GM12878 (cell line): ENCODE measurements around the gene PIP5KL1. TPM values are rescaled to one million over a fixed set of nuclear protein-coding genes. Genes with fewer than 3 reads are reported as not detected.
A peak's percentile ranks its signal among the peaks of the same experiment; 100 is the strongest.

Experiments used
- CBX5 ChIP-seq: sonication (generic); IDR thresholded peaks from 2 replicates; pipeline ENCODE4 v1.6.1; 2016; ENCODE audit warnings: low read depth, moderate library complexity, mild to moderate bottlenecking, inconsistent platforms
- CHD1 ChIP-seq: IDR thresholded peaks from 2 replicates; pipeline ENCODE4 v1.6.1; 2012; ENCODE audit warnings: low read depth, low read length, improper control_type of control experiment
- CREM ChIP-seq: IDR thresholded peaks from 2 replicates; pipeline ENCODE4 v1.6.1; 2014; ENCODE audit warnings: antibody characterized with exemption, low read depth
- GABPA ChIP-seq: IDR thresholded peaks from 2 replicates; pipeline ENCODE4 v1.6.1; 2014; ENCODE audit warnings: antibody characterized with exemption, low read depth, mild to moderate bottlenecking, inconsistent platforms
- GATAD2B ChIP-seq: fragments of 450-650 bp; conservative IDR thresholded peaks from 2 replicates; pipeline ENCODE4 v1.6.1; 2017; ENCODE audit warnings: low read depth, mild to moderate bottlenecking, moderate library complexity
- IKZF1 ChIP-seq: fragments of 450-650 bp; conservative IDR thresholded peaks from 2 replicates; pipeline ENCODE4 v1.6.1; 2017; ENCODE audit warnings: antibody characterized with exemption, mild to moderate bottlenecking
- MEF2B ChIP-seq: fragments of 450-650 bp; IDR thresholded peaks from 2 replicates; pipeline ENCODE4 v1.6.1; 2018; ENCODE audit warnings: mild to moderate bottlenecking, moderate library complexity; ENCODE audit not compliant: partially characterized antibody, poor library complexity, severe bottlenecking
- NFIC ChIP-seq: IDR thresholded peaks from 2 replicates; pipeline ENCODE4 v1.6.1; 2012; ENCODE audit warnings: low read depth, mild to moderate bottlenecking, inconsistent platforms, low read length, moderate library complexity
- NR2C1 ChIP-seq: fragments of 450-650 bp; IDR thresholded peaks from 2 replicates; pipeline ENCODE4 v1.6.1; 2017; ENCODE audit warnings: antibody characterized with exemption, mild to moderate bottlenecking, moderate library complexity
- NR2C2 ChIP-seq: IDR thresholded peaks from 2 replicates; pipeline ENCODE4 v1.6.1; 2011; ENCODE audit warnings: borderline replicate concordance, low read depth; ENCODE audit not compliant: control insufficient read depth, insufficient read length
- POU2F2 ChIP-seq: IDR thresholded peaks from 3 replicates; pipeline ENCODE4 v1.6.1; 2011; ENCODE audit warnings: low read depth, mild to moderate bottlenecking, low read length, borderline replicate concordance
- SMAD5 ChIP-seq: IDR thresholded peaks from 2 replicates; pipeline ENCODE4 v1.6.1; 2016; ENCODE audit warnings: antibody characterized with exemption, low read depth
- SMARCA5 ChIP-seq: fragments of 450-650 bp; IDR thresholded peaks from 2 replicates; pipeline ENCODE4 v1.6.1; 2017; ENCODE audit warnings: mild to moderate bottlenecking
- SP1 ChIP-seq: IDR thresholded peaks from one replicate; pipeline ENCODE4 v1.6.1; 2011; ENCODE audit warnings: low read depth, low read length
- TBL1XR1 ChIP-seq: IDR thresholded peaks from 2 replicates; pipeline ENCODE4 v1.6.1; 2012; ENCODE audit warnings: low read depth, low read length, improper control_type of control experiment
- TCF12 ChIP-seq: IDR thresholded peaks from 2 replicates; pipeline ENCODE4 v1.6.1; 2011; ENCODE audit warnings: low read depth, mild to moderate bottlenecking, low read length
- TCF3 ChIP-seq: IDR thresholded peaks from 2 replicates; pipeline ENCODE4 v1.6.1; 2012; ENCODE audit warnings: low read depth, mild to moderate bottlenecking, low read length, borderline replicate concordance; ENCODE audit not compliant: insufficient read depth
- YY1 ChIP-seq: IDR thresholded peaks from 2 replicates; pipeline ENCODE4 v1.6.1; 2011; ENCODE audit warnings: low read depth, mild to moderate bottlenecking, low read length
- ZBED1 ChIP-seq: IDR thresholded peaks from 2 replicates; pipeline ENCODE4 v1.6.1; 2016; ENCODE audit warnings: borderline replicate concordance
- ZNF24 ChIP-seq: fragments of 450-650 bp; IDR thresholded peaks from 2 replicates; pipeline ENCODE4 v1.6.1; 2017; ENCODE audit warnings: antibody characterized with exemption, mild to moderate bottlenecking
- polyA plus RNA-seq, 11 experiments: library from polyadenylated mRNA; depleted of rRNA in 4 of 11; unstranded in 6 of 11; stranded (reverse) in 5 of 11; fragments of >200 nt; fragmentation: Nextera tagmentation in 4 of 11; fragmentation: Illumina TruSeq in 1 of 11; extraction: Ambion mirVana in 4 of 11; extraction: Trizol in 1 of 11; gene quantifications; 1 replicate in 1 of 11; 2 replicates in 10 of 11; pipeline versions ENCODE4 v1.2.1 to v1.2.3, GENCODE V29; 2011 to 2016; ENCODE audit warnings: inconsistent platforms in 2 of 11, missing spikeins in 2 of 11, low read depth in 1 of 11
- total RNA-seq, 4 experiments: library from RNA; depleted of rRNA in 3 of 4; stranded (reverse); fragments of >200 nt in 3 of 4; fragmentation: Illumina TruSeq in 1 of 4; extraction: Trizol in 1 of 4; gene quantifications; 2 replicates each; pipeline versions ENCODE4 v1.2.1 to v1.2.3, GENCODE V29; 2013 to 2021
- TF ChIP-seq, protein P1 (sequence below): fragments of 450-650 bp; IDR thresholded peaks from 2 replicates; pipeline ENCODE4 v1.6.1; 2017; ENCODE audit warnings: mild to moderate bottlenecking

Gene PIP5KL1
- total and polyA plus RNA-seq, 10 of the 15 experiments (the other 5 are each of a cell fraction or from before 2014, with no cell fraction given), result 0.04 to 0.67 (median 0.43) TPM; not detected in 2

- TF ChIP-seq GABPA (no peak), TCF3 (no peak), GATAD2B (no peak), NR2C2 (no peak), CREM (no peak), MEF2B (no peak), TBL1XR1 (no peak), ZBED1 (no peak), NFIC (no peak), SMARCA5 (no peak), CHD1 (no peak), SMAD5 (no peak), YY1 (no peak), IKZF1 (no peak), SP1 (peak; percentile 68), NR2C1 (no peak), ZNF24 (no peak), POU2F2 (no peak), TCF12 (no peak), CBX5 (no peak)
- TF ChIP-seq, protein P1, sequence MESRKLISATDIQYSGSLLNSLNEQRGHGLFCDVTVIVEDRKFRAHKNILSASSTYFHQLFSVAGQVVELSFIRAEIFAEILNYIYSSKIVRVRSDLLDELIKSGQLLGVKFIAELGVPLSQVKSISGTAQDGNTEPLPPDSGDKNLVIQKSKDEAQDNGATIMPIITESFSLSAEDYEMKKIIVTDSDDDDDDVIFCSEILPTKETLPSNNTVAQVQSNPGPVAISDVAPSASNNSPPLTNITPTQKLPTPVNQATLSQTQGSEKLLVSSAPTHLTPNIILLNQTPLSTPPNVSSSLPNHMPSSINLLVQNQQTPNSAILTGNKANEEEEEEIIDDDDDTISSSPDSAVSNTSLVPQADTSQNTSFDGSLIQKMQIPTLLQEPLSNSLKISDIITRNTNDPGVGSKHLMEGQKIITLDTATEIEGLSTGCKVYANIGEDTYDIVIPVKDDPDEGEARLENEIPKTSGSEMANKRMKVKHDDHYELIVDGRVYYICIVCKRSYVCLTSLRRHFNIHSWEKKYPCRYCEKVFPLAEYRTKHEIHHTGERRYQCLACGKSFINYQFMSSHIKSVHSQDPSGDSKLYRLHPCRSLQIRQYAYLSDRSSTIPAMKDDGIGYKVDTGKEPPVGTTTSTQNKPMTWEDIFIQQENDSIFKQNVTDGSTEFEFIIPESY, result peak; percentile 47; the same call in 1 of the 2 replicates
Measured at GRCh38 chr9:127886401-127886972, 44.1 kb downstream of the PIP5KL1 start (continued).
